Endometrial microvascular endothelial cells (primary cell): ENCODE results near the gene LDAH. TPM values are rescaled to one million over a fixed set of nuclear protein-coding genes. Genes with fewer than 3 reads are reported as not detected.

ENCODE experiments used
- in situ Hi-C: cut with HindIII; loops from 2 replicates; pipeline ENCODE4 v1.10.0; 2017; ENCODE audit warnings: low sequenced_read_pairs, low pct_unique_long_range_greater_than_20kb; ENCODE audit errors: inconsistent ontology term
- total RNA-seq: library from RNA; depleted of rRNA; stranded (reverse); fragments of >200 nt; gene quantifications from one replicate; pipeline ENCODE4 v1.2.3, GENCODE V29; 2015; ENCODE audit errors: inconsistent ontology term

The LDAH gene
- total RNA-seq, 1 donor from 2014 or later, result 24.5 TPM

DNA sequence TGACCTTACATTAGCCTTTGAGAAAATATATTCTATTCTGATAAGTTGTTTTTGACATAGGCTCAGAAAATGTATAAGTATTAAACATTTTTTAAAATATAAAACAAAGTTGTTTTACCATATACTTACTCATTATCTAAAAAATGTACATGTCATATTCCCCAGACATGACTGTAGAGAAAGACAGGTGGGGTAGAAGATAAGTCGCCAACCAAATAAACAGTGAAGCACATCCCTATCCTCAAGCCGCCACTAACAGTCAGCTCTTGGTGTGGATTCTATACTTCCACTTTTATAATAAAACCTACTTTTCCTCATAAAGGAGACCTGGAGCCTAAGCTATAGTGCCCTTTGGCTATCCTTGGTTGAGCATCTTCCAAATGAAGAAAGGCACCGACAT is 129.6 kb downstream of the LDAH start:
- in situ Hi-C loops, result no loop called here

DNA sequence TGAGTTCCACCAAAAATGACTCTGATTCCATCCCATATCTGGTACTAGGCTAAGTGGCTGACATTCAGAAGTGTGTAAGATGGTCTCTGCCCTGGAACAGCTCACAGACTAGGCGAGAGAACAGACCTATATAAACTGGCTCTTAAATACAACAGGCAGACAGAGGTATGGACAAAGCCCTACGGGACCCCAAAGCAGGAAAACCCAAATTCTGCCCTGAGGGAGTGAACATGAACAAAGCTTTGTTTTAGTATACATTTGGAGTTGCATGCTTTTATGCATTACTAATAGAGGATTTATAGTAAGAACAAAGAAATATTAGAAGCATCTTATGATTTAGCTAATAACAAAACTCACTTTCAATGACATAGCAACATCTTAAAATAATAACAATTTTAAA is 130.8 kb downstream of the LDAH start:
- in situ Hi-C loops, result no loop called here

DNA sequence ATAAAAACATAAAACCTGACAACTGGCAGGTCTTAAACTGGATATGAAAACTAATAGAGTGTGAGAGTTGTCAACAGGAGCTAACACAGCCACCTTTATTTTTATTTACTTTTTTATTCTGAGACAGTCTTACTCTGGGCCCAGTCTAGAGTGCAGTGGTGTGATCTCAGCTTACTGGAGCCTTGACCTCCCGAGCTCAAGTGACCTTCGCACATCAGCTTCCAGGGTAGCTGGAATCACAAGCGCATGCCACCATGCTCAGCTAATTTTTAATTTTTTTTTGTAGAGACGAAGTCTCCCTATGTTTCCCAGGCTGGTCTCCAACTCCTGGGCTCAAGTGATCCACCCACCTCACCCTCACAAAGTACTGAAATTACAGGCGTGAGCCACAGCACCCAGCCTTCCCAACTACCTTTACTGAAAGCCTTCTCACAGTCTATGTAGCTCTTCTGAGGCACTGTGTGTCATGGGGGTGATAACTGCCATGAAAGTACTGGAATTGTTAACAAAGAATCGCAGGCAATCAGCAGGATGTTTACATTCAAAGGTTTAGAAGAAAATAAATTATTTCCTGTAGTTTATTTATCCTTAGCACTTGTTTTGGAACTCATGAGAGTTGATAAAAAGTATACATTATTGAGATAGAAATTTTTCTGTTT is 131.7 kb downstream of the LDAH start:
- in situ Hi-C loops, result no loop called here

DNA sequence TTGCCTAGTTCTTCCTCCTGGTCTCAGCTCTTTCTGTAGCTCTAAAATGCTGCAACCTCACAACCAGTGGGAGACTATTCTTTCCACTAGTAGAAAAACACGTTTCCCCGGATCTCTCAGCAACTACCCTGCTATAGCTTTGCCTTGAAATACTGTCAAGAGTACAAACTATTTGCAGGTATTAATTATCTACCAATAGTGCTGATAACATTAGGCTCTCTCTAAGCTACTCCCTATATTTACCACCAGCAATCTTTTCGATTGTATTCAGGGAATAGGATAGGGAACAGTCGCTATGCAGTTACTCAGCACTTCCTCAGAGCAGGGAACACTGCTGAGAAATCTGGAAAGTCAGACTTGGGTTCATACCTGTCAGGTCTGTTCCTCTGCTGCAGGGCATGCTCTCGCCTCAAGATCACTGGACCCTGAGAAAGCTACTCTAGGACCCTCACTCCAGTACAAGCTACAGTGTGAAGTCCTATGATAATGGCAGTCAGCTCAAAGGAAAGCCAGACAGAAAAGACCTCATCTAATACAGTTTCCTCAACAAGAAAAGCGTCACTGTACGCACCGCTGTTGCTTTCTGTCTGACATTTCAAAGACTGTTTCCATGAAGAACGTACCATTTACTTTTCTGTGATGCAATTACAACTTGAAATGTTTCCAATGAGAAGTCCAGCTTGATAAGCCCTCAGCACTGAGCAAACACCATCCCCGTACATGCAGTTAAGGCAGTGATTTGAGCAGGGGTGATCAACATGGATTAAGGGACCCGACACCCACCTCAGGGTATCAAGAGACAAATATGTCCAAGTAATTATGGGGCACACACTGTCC is 133.3 kb downstream of the LDAH start:
- in situ Hi-C loops, result no loop called here

DNA sequence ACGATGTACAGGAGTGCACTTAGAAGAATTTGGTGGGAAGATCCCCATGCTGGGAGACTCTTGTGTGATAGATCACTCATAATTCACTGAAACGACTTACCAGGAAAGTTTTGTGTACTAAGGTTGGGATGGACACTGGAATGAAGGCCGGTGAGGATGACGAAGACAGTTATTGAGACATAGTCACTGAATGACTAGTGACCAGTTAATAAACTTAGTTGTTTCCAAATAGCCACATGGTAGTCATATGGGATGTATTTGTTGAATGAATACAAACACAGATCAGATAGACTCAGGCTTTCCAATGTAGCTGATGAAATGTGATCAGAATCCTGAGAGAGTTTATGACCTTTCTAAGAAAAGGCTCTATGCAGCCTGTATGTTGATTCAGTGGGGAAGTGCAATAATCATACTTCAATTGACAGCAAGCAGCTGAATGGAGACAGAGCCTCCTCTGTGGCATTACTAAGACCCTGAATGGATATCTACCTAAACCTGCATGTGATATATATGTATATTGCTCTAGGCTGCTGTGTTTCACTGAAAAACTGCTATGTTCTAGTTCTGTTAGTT is 135.6 kb downstream of the LDAH start:
- in situ Hi-C loops, result no loop called here

DNA sequence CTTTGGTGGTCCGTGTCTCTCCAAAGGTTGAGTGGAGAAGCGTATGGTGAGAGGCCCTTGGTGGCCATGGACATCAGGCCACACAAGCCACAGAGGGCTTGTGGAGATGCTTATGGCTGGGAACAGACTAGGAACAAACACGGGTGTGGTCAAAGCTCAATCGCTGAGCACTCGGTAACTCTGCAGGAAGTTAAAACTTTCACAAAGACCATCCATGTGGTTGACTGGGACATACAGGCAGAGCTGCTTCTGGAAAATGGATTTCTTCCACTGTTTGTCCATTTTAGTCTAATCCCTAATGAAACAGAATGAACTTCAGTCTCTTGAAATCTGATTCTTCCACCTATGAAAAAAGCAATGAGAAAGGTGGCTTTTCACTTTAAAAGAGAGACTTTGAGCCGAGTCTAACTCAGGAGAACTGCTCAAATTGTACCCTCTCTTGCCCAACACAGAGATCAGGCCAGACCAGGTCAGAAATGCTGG is 138.3 kb downstream of the LDAH start:
- in situ Hi-C loops, result no loop called here

DNA sequence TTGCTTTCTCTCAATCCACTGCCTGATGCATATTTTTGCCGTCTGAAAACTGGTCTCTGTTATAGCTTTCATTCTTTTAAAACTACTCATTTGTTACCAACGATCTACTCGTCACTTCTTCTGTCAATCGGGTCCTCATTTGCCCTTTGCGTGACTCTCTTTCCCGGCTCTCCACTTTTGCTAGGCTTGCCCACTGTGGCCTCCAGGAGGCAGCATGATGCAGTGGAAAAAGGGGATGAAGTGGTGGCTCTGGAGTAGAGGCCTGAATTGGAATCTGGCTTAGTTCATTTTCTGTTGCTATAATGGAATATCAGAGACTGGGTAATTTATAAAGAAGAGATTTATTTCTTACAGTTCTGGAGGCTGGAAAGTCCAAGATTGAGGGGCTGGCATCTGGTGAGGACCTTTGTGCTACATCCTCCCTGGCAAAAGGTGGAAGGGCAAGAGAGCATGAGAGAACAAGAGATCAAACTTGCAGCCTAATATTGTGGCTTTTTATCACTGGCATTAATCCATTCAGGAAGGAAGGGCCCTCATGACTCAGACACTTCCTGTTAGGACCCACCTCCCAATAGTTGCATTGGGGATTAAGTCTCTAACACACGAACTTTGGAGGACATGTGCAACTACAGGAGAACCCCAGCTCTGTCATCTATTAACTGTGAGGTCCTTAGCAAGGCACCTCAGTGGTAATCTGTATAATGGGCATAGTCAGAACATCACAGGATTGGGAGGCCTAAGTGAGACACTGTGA is 140.6 kb downstream of the LDAH start:
- in situ Hi-C loops, result no loop called here

DNA sequence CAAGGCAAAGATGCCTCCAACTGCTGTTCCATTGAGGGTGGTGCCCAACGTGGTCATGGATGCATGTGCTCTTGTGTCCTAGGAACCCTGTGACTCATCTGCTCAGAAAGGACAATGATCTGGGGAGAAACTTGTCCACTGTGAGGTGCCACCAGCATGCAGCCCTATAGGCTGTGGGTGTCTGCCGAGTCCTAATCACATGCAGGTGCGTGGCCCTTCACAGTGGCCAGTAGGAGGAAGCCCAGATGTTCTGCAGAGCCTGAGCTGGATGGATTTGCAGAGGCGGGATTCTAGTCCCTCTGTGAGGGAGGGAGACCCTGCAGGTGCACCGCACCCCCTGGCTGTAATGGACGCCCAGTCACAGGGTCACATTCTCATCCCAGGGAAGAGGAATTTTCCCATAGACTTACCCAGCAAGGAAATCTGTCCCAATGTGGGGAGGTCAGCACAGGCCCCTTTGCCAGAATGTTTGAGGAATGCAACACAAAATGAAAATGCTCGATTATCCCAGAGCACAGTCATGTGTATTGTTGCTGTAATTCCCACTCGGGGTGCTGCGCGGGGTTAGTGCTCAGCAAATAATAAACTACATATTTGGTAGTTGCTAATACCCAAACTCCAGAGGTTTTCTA is 142.0 kb downstream of the LDAH start:
- in situ Hi-C loops, result no loop called here

DNA sequence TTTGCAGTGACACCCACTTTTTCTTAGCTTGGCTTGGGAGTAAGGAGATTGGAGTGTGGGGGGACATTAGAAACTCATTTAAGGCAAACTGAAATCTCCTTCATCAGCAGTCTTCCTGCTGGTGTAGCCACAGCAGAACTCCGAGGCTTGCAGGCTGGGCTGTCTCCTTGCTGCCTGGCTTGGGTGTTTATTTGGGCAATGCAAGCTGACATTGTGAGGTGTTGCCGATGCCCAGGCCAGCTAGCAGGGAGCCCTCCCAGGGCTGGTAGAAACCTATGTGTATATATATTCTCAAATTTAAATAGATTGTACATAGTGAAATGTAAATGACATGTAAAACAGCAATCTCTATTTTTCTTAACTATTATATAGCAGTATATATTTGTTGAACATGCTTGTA is 144.1 kb downstream of the LDAH start:
- in situ Hi-C loops, result no loop called here

DNA sequence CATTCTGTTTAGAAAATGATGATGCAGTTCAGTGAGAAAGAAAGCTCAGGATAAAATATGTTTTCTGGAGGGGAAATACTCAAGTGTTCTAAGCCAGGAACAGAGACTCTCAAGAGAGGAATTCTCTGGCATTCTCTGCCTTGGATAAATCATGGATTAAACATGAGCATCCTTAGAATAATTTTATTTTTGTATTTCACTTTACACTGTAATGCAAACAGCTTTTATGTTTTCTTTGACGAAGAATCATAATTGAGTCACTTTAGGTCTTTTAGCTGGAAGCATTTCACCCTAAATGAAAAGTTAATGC is 144.9 kb downstream of the LDAH start:
- in situ Hi-C loops, result no loop called here

DNA sequence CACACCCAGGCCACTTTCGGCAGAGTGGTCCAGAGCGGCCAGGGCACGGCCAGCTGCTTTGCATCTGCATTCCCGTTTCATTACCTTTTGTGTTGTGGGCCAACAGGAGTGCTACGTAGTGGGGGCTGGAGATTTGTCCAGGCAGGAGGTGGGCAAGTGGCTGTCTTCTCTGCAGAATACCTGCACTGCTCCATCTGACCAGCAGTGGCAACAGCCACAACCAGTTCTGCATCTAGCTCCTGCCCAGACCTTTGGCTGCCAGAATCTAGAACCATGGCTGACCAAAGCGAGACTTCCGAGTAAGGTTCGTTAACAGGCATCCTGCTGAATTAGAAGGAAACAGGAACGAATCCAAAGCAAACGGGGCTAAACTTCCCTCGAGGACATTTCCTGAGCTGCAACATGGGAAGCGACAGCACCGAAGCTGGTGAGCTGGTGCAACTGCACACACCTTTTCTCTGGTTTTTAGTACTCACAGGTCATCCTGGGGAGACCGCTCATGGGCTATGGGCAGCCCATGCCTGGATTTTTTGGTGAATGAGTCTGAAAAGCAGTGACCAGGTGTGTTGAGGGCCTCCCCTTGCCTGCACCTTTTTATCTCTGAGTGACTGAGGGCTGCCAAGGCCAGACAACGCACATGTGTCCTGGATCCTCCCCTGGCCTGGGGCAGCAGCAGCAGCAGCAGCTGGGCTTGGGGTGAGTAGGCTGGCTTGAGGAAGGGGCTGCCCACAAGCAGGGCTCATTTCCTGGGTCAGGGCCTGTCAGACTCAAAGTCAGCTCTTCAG is 145.4 kb downstream of the LDAH start:
- in situ Hi-C loops, result no loop called here

DNA sequence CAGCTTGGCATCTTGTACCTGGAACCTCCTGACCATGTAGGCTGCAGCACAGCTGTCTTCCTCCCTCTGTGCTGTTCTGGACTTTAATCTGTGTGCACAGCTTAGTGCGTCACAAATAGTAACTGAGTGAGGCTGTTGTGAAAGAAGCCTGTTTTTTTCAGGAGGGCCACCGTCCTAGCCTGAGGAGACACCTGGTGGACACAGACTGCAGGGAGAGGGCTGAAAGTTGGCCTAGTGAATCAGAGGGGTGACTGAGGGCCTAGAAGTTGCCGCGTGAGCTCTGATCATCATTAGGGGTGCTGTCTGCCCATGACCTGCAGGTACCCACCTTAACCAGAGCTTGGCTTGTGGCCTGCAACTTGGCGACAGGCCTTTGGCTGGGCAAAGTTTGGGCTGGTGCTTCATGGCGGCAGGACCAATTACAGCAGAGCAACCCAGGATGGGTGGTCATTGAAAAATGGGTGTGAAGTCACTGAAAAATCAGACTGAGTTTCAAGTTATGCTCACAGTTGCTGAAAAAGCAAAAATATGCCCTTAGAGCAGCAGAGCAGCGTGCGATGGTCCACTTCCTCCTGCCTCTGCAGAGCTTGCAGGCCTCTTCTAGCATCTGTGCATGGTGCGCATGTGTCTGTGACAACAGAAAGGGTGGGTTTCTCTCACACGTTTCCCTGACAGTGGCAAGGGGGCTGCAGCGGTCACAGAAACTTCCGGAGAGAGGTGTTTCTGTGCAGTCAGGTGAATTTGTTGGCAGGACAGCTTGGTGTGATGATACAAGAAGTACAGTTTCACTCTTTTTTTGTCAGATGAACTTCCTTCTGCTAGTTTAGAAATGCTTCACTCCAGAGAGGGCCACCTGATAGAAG is 146.3 kb downstream of the LDAH start:
- in situ Hi-C loops, result no loop called here

DNA sequence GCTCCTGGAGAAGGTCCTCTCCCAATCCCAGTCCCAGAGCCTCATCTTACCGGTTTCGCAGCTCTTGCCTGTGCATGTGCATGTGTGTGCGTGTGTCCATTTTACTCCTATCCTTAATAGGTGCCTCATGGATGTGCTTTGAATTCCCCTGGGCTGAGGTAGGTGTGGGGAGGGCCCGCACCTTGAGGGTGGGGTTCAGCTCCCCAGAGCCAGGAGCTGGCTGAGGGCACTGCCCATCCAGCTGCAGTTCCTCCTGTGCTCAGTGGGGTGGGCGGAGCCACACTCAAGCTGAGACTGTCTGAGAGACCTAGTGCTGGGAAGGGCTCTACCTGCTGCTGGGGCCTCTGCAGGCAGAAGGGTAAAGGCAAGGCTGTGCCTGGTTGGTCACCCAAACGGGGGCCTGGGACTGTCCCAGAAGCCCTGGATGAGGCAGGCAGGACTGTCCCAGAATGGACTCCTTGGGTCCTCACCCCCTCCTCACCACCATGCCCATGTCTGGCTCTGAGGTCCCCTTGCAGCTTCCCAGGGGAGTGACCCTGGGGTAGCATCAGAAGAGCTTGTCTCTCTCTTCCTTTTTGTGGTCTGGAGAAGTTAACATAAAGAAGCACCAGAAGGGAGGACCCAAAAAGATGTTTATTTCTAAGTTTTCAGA is 147.1 kb downstream of the LDAH start:
- in situ Hi-C loops, result no loop called here

DNA sequence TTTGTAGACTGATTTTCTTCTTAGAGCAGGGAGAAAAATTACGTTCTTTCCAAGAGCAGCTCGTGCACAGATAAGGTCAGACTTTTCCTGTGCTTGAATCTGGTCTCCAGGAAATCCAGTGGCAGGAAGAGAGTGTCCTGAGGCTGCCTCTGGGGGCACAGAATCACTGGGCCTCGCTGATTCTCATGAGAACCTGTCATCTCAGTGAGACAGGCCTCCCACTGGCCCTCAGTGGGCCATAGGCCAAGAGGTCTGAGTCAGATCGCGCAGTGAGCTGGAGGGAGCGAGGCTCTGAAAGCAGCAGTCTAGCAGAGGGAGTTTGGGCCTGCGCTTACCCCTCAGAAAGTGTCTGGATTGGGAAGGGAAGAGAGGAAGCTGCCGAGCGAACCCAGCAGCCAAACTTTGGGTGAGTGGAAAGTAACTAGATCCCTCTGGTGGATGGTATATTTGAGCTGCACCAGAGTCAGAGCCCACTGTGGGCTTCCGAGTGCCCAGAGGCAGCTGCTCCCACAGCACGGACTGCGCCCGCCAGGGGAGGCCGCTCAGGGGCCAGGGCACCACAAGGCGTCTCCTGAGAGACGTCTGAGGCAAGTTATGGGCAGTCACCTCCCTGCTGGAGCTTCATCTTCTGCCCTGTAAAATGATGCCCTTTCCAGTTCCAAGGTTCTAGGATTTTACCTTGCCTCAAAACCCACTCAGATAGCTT is 147.8 kb downstream of the LDAH start:
- in situ Hi-C loops, result no loop called here

DNA sequence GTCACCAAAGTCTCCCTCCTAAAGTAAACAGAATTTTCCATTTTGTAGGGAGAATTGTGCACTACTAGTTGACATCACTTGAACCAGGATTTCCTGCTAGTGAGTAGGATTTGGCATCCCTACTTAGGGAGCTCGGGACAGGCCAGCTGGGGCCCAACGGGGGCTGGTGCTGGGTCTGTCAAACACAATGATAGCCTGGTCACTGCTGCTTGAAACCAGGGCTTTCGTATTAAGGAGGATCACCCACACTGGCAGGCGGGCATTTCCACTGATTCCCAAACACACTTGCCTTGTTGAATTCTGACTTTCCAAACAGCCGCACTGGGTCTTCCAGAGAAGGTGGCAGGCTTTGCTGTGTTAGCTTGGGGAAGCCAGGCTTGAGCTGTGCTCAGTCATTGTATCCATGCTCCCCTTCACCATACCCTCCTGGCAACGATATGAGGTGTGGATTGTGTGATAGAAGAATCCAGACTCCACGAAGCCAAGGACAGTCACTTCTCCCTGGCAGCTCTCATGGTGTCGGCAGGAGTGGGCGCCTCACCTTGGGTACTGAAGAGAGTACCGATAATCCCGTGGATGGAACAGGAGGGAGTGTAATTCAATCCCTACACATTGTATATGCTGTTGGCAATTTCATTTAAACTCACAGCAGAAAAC is 148.5 kb downstream of the LDAH start:
- in situ Hi-C loops, result no loop called here

DNA sequence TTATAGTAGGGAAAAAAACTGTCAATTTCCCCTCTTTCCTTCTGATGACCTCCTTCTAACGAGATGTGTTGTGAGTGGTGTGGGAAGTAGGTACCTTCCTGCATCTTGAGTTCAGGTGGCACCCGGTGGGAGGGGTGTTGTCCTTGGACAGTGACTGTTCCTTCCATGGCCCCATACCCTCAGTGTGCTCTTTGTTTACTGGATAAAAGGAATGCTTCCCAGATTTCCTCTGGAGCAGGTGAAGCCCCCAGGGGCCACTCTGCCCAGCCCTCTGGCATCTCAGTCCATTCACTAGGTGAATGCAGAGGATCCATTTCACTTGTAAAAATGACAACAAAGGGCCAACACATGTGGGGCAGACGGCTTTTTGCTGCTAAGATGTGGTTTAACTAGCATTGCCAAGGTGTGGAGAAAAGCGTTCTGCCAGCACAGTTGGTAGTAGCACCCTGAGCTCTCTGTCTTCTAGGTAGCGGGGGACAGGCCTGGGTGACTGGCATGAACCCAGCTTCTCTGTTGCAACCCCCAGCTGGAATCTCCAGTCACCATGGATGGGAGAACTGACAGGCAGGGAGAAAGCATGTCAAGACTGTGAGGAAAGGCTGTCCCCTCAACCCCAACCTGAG is 149.1 kb downstream of the LDAH start:
- in situ Hi-C loops, result no loop called here
